Heart left ventricle (tissue), 16 donors: Measurements from ENCODE around the gene SRSF5. TPM values are rescaled to one million over a fixed set of nuclear protein-coding genes. Genes with fewer than 3 reads are reported as not detected.

ENCODE experiments used
- ATAC-seq, 4 donors: fragments of 200-7000 bp; cut with Tn5 transposase; one replicate each; pipeline ENCODE4 v1.9.1; 2020 to 2022; ENCODE audit warnings: moderate library complexity in 4 of 4, mild to moderate bottlenecking in 3 of 4, moderate number of reproducible peaks in 1 of 4
- DNase-seq, 5 donors: peaks; one replicate each; pipeline ENCODE4 v3.0.0-alpha.2; 2020
- H3K27ac ChIP-seq, 12 donors: fragments of 200-600 bp; sonication (generic) in 4 of 12; one replicate each; pipeline versions ENCODE4 v1.5.0 to v1.8.0; 2016 to 2022; ENCODE audit warnings: mild to moderate bottlenecking in 2 of 12
- H3K27me3 ChIP-seq, 9 donors: fragments of 200-600 bp; sonication (generic) in 2 of 9; one replicate each; pipeline versions ENCODE4 v1.5.1 to v1.8.0; 2016 to 2022; ENCODE audit warnings: mild to moderate bottlenecking in 3 of 9
- H3K36me3 ChIP-seq, 9 donors: fragments of 200-600 bp; sonication (generic) in 2 of 9; one replicate each; pipeline versions ENCODE4 v1.5.0 to v1.8.0; 2018 to 2022; ENCODE audit warnings: mild to moderate bottlenecking in 2 of 9
- H3K4me1 ChIP-seq, 12 donors: fragments of 200-600 bp; sonication (generic) in 4 of 12; one replicate each; pipeline versions ENCODE4 v1.5.0 to v1.8.0; 2016 to 2022; ENCODE audit warnings: mild to moderate bottlenecking in 3 of 12
- H3K4me3 ChIP-seq, 12 donors: fragments of 200-600 bp; sonication (generic) in 4 of 12; one replicate each; pipeline versions ENCODE4 v1.5.0 to v1.8.0; 2017 to 2022; ENCODE audit warnings: mild to moderate bottlenecking in 9 of 12, moderate library complexity in 4 of 12
- H3K9me3 ChIP-seq, 12 donors: fragments of 200-600 bp; sonication (generic) in 4 of 12; one replicate each; pipeline versions ENCODE4 v1.5.0 to v1.8.0; 2016 to 2022; ENCODE audit warnings: mild to moderate bottlenecking in 1 of 12
- CTCF ChIP-seq, 12 donors: fragments of 200-600 bp; sonication (generic) in 4 of 12; IDR thresholded peaks; one replicate each; pipeline versions ENCODE4 v1.5.0 to v1.8.0; 2018 to 2022; ENCODE audit warnings: antibody characterized with exemption in 12 of 12, mild to moderate bottlenecking in 5 of 12
- POLR2A ChIP-seq, 2 donors: fragments of 450-650 bp; IDR thresholded peaks; one replicate each; pipeline ENCODE4 v1.6.1; 2017; ENCODE audit warnings: antibody characterized with exemption in 2 of 2, mild to moderate bottlenecking in 2 of 2, moderate library complexity in 2 of 2
- WGBS, 4 donors: extraction: QIAGEN DNeasy Blood & Tissue Kit in 2 of 4; methylation state at CpG; one replicate each; pipeline versions ENCODE4 v1.1.5 to v1.1.7; 2013 to 2018; 5-methylcytosine and 5-hydroxymethylcytosine counted together
- intact Hi-C, 10 donors: fragments of 100-400 bp; cut with DNase I; formaldehyde crosslinking; loops; one replicate each; pipeline versions ENCODE4 v1.11.1 to v1.14.2; 2022
- polyA plus RNA-seq, 2 donors: library from polyadenylated mRNA; stranded (reverse); fragments of 200-250 nt; gene quantifications; one replicate each; pipeline ENCODE4 v1.2.3, GENCODE V29; 2013
- total RNA-seq, 9 donors: library from RNA; depleted of rRNA in 2 of 9; stranded (reverse); fragments of >200 nt in 2 of 9; fragmentation: NEBNext Ultra II Directional in 3 of 9; extraction: Animal tissue kit (Norgen Biotek cat#: 25700) in 3 of 9; gene quantifications; one replicate each; pipeline versions ENCODE4 v1.1.0 to v1.2.4, GENCODE V29; 2016 to 2023
- donor health status: ischemic (EF 13 %, LVEDD 7.1; RV severe dilation, severe dysfunction).
- donor health status: healthy with polysubstance abuse.
- donor health status: DM: no; HTN: yes; CAD: no.
- donor health status: DM: no; HTN: no; CAD: no.
- donor health status: ischemic (EF 25% LVEDD 6.9; RV normal size, moderate dysfunction).
- donor health status: ischemic (EF 25% LVEDD 5.7; RV mildly dilated, moderate dysfunction).
- donor health status: healthy.
- donor health status: DM: yes; HTN: yes; CAD: no.
- donor health status: ischemic (EF 35%, LVEDD 5.7; RV mildly dilated, moderate dysfunction).
- donor health status: nonischemic (EF 11% LVEDD 7.7; RV severe dilation, severe dysfunction).
- donor health status: DM: yes; HTN: yes; CAD: no.
- donor health status: PGD.
- donor health status: ischemic (EF 29% LVEDD 5.4; RV normal size, mild dysfunction).
- donor health status: nonischemic (EF 23%, LVEDD 6.1; RV moderate dilation, normal function).

Gene SRSF5
- total and polyA plus RNA-seq, 11 donors: 63.8 to 197 (median 176) TPM

DNA sequence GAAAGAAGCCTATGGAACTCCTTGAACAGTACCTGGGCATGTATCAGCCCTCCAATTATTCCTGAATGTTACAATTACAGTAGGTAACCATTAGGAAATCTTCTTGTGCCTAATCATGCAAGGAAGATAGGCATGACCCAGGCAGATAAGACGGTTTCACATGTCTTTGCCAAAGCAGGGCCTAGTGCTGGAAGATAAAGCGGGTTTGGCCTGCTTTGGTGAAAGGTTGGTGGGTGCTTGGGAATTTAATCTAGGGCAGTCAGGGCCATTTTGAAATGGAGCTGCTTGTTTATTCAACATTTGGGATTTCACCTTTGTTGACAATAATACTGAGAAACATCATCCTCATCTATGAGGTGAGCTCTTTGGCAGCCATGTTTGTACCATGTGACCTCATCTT lies 12.5 kb upstream of the SRSF5 start:
- no peaks in the 10 kb centered on the region for H3K4me1 ChIP-seq
- no peak overlapping the region for H3K4me3 ChIP-seq
- no peaks in the 10 kb centered on the region for H3K27me3 ChIP-seq
- intact Hi-C loops: no loop called here
- no peak overlapping the region for H3K27ac ChIP-seq
- no peak for TF ChIP-seq POLR2A (IDR thresholded peaks at IDR 0.05)
- TF ChIP-seq CTCF (IDR thresholded peaks at IDR 0.05): no peak
- WGBS, 4 donors: 75 to 98% (median 95%) methylated on average over 2 of the region's 2 CpGs
- DNase-seq (no peak), ATAC-seq (no peak)
- no peaks in the 10 kb centered on the region for H3K36me3 ChIP-seq
- H3K9me3 ChIP-seq: no peaks in the 10 kb centered on the region

GRCh38 chr14:69755296-69755695 lies 11.6 kb upstream of the SRSF5 start:
- DNase-seq: no peak
- Histone ChIP-seq H3K27me3 (no peaks in the 10 kb centered on the region), H3K4me3 (no peak overlapping the region), H3K27ac (no peak overlapping the region), H3K36me3 (no peaks in the 10 kb centered on the region), H3K9me3 (no peaks in the 10 kb centered on the region), H3K4me1 (peaks cover 0 to under 1% (median 0%) of the 10 kb centered on the region in 12 donors)
- no peak for ATAC-seq
- intact Hi-C loops: no loop called here
- TF ChIP-seq POLR2A (IDR thresholded peaks at IDR 0.05) (no peak), CTCF (IDR thresholded peaks at IDR 0.05) (no peak)

DNA sequence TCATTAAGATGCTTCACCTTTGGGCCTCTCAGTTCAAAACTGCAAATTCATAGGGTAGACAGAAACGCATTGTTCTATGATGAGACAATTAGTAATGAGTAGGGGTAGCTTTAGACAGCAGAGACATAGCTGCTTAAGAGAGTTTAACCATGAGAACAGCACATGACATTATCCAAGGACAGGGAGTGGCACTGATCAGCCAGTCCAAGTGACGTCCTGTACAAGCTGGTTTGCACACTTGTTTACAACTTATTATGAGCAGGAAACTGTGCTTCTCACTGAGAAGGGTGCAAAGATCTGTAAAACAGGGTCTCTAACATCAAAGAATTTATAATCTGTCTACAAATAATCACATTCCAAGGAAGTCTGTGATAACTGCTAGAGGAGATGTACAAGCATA lies 11.2 kb upstream of the SRSF5 start:
- no peaks in the 10 kb centered on the region for H3K9me3 ChIP-seq
- DNase-seq: no peak
- no peaks in the 10 kb centered on the region for H3K36me3 ChIP-seq
- H3K27me3 ChIP-seq: no peaks in the 10 kb centered on the region
- WGBS, 4 donors: 46 to 68% (median 60%) methylated on average over 2 of the region's 2 CpGs
- no peak for TF ChIP-seq POLR2A (IDR thresholded peaks at IDR 0.05)
- TF ChIP-seq CTCF (IDR thresholded peaks at IDR 0.05): no peak
- H3K4me3 ChIP-seq: no peak overlapping the region
- H3K4me1 ChIP-seq: peaks cover 0 to 4% (median 0%) of the 10 kb centered on the region in 12 donors
- H3K27ac ChIP-seq: no peak overlapping the region
- intact Hi-C loops: no loop called here
- ATAC-seq: no peak

DNA sequence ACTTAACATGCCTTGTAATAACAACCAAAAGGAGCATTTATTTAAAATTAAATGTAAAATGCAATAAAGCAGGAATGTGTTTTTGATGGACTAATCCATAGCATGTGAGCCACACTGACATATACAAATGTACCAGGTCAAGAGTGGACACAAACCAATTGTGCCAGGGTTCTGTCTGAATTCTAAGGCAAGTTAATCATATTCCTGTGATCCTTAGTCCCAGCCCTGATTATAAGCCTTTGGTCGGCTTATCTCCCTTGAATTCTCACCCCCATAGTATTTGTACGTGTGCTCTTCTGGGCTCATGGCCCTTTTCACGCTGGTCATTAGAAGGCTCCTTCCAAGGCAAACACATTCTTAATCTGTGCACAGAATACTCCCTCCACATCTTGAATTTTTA lies 10.6 kb upstream of the SRSF5 start:
- TF ChIP-seq CTCF (IDR thresholded peaks at IDR 0.05) (no peak), POLR2A (IDR thresholded peaks at IDR 0.05) (no peak)
- intact Hi-C loops: no loop called here

More for the DNA sequence above, 10.6 kb upstream of the SRSF5 start:
- WGBS, 4 donors: 73 to 93% (median 78%) methylated on average over 3 of the region's 3 CpGs
- Histone ChIP-seq H3K36me3 (no peaks in the 10 kb centered on the region), H3K27ac (no peak overlapping the region), H3K27me3 (no peaks in the 10 kb centered on the region), H3K9me3 (no peaks in the 10 kb centered on the region), H3K4me1 (peaks cover 0 to 4% (median 0%) of the 10 kb centered on the region in 12 donors), H3K4me3 (no peak overlapping the region)
- ATAC-seq (no peak), DNase-seq (no peak)
